ENCODE results near the gene LIMD2.
A peak's percentile ranks its signal among the peaks of the same experiment; 100 is the strongest.

GRCh38 chr17:63707151-63707550 is 7.2 kb upstream of the LIMD2 start:
- TF ChIP-seq EZH2 (IDR thresholded peaks at IDR 0.05) = no peak
- TF ChIP-seq POLR2AphosphoS5 (IDR thresholded peaks at IDR 0.05; ENCODE audit: borderline replicate concordance, low read depth, low read length) = 0 out of 2 replicates have a peak, but pooled peaks have one; percentile 13
- TF ChIP-seq FOXP2 (optimal IDR thresholded peaks at IDR 0.05; ENCODE audit: control extremely low read depth, extremely low read length, insufficient read depth) = no peak
